Measurements from ENCODE around the gene ULK4. TPM values are rescaled to one million over a fixed set of nuclear protein-coding genes. Genes with fewer than 3 reads are reported as not detected.
"Not testable (repeated sequence)": the region's sequence is repeated elsewhere in the genome, so short reads cannot be mapped to it uniquely, and the experiment has no call there.

Gene ULK4
- total RNA-seq, 2 experiments from 2014 or later = 13.1 to 14.2 TPM

- H3K9me3 Mint-ChIP-seq (ENCODE audit: low read depth) = no peaks in the 10 kb centered on the region
- DNase-seq (no peak), ATAC-seq (no peak)
- H3K4me1 Mint-ChIP-seq = no peaks in the 10 kb centered on the region
- H3K4me3 Mint-ChIP-seq = no peak overlapping the region
- H3K27me3 Mint-ChIP-seq = no peaks in the 10 kb centered on the region
- ChIA-PET CTCF (interaction anchor here (0.8 kb wide), 1 partner anchor 312 kb away, joined by 3 read pairs; no protein-coding TSS in a partner anchor), POLR2A (no interaction called here)
- intact Hi-C loops (cut with DNase I, micrococcal nuclease) = no loop called here
- H3K36me3 Mint-ChIP-seq (ENCODE audit: low read depth) = peaks cover 11% of the 10 kb centered on the region
- H3K27ac Mint-ChIP-seq = no peak overlapping the region
Observed at GRCh38 chr3:41679374-41679773, 282.5 kb downstream of the ULK4 start.

GRCh38 chr3:41675102-41675501 is 286.8 kb downstream of the ULK4 start:
- H3K4me1 Mint-ChIP-seq; POLR2A ChIA-PET; H3K4me3 Mint-ChIP-seq; intact Hi-C loops (cut with DNase I, micrococcal nuclease); CTCF ChIA-PET; DNase-seq; ATAC-seq; H3K27ac Mint-ChIP-seq; H3K27me3 Mint-ChIP-seq: not testable (repeated sequence)
- H3K36me3 Mint-ChIP-seq (ENCODE audit: low read depth) = peaks cover 17% of the 10 kb centered on the region
- peaks cover 10% of the 10 kb centered on the region for H3K9me3 Mint-ChIP-seq (ENCODE audit: low read depth)

- POLR2A ChIA-PET = no interaction called here
- Mint-ChIP-seq H3K9me3 (ENCODE audit: low read depth) (peaks cover 10% of the 10 kb centered on the region), H3K4me1 (no peaks in the 10 kb centered on the region), H3K4me3 (no peak overlapping the region), H3K36me3 (ENCODE audit: low read depth) (peaks cover 17% of the 10 kb centered on the region), H3K27me3 (no peaks in the 10 kb centered on the region), H3K27ac (no peak overlapping the region)
- intact Hi-C loops (cut with DNase I, micrococcal nuclease) = no loop called here
- CTCF ChIA-PET = no interaction called here
- no peak for DNase-seq
- ATAC-seq = no peak
Observed at GRCh38 chr3:41674449-41674848, 287.5 kb downstream of the ULK4 start.

- Mint-ChIP-seq H3K4me1 (no peaks in the 10 kb centered on the region), H3K36me3 (ENCODE audit: low read depth) (peaks cover 17% of the 10 kb centered on the region), H3K9me3 (ENCODE audit: low read depth) (peaks cover 10% of the 10 kb centered on the region), H3K27me3 (no peaks in the 10 kb centered on the region), H3K4me3 (no peak overlapping the region), H3K27ac (no peak overlapping the region)
- CTCF ChIA-PET = interaction anchor here (1.0 kb wide), 1 partner anchor 43 kb away, joined by 3 read pairs; no protein-coding TSS in a partner anchor
- ATAC-seq (no peak), DNase-seq (no peak)
- intact Hi-C loops (cut with DNase I, micrococcal nuclease) = no loop called here
- POLR2A ChIA-PET = no interaction called here
Observed at GRCh38 chr3:41673650-41674049, 288.3 kb downstream of the ULK4 start.

GRCh38 chr3:41668379-41668778 is 293.5 kb downstream of the ULK4 start:
- ChIA-PET POLR2A (no interaction called here), CTCF (no interaction called here)
- H3K36me3 Mint-ChIP-seq (ENCODE audit: low read depth) = peaks cover 39% of the 10 kb centered on the region
- H3K4me3 Mint-ChIP-seq = no peak overlapping the region
- no peaks in the 10 kb centered on the region for H3K27me3 Mint-ChIP-seq
- no peaks in the 10 kb centered on the region for H3K4me1 Mint-ChIP-seq
- peaks cover 29% of the 10 kb centered on the region for H3K9me3 Mint-ChIP-seq (ENCODE audit: low read depth)
- no peak overlapping the region for H3K27ac Mint-ChIP-seq
- ATAC-seq (no peak), DNase-seq (no peak)
- intact Hi-C loops (cut with DNase I, micrococcal nuclease) = no loop called here

- ChIA-PET CTCF (no interaction called here), POLR2A (no interaction called here)
- Mint-ChIP-seq H3K4me1 (no peaks in the 10 kb centered on the region), H3K27me3 (no peaks in the 10 kb centered on the region), H3K4me3 (no peak overlapping the region), H3K27ac (no peak overlapping the region), H3K9me3 (ENCODE audit: low read depth) (peaks cover 19% of the 10 kb centered on the region), H3K36me3 (ENCODE audit: low read depth) (peaks cover 46% of the 10 kb centered on the region)
- ATAC-seq (no peak), DNase-seq (no peak)
- intact Hi-C loops (cut with DNase I, micrococcal nuclease) = no loop called here
Observed at GRCh38 chr3:41662288-41662687, 299.6 kb downstream of the ULK4 start.

- Mint-ChIP-seq H3K36me3 (ENCODE audit: low read depth) (peaks cover 44% of the 10 kb centered on the region), H3K27me3 (no peaks in the 10 kb centered on the region), H3K4me3 (no peak overlapping the region), H3K27ac (no peak overlapping the region), H3K9me3 (ENCODE audit: low read depth) (peaks cover 19% of the 10 kb centered on the region), H3K4me1 (no peaks in the 10 kb centered on the region)
- no peak for ATAC-seq
- intact Hi-C loops (cut with DNase I, micrococcal nuclease) = no loop called here
- POLR2A ChIA-PET = no interaction called here
- DNase-seq = no peak
- CTCF ChIA-PET = no interaction called here
Observed at GRCh38 chr3:41661796-41662195, 300.1 kb downstream of the ULK4 start.

GRCh38 chr3:41660510-41660909 is 301.4 kb downstream of the ULK4 start:
- ATAC-seq (no peak), DNase-seq (no peak)
- intact Hi-C loops (cut with DNase I, micrococcal nuclease) = no loop called here
- ChIA-PET POLR2A (no interaction called here), CTCF (no interaction called here)
- no peaks in the 10 kb centered on the region for H3K4me1 Mint-ChIP-seq
- H3K9me3 Mint-ChIP-seq (ENCODE audit: low read depth) = peaks cover 8% of the 10 kb centered on the region
- H3K27me3 Mint-ChIP-seq = no peaks in the 10 kb centered on the region
- H3K36me3 Mint-ChIP-seq (ENCODE audit: low read depth) = peaks cover 34% of the 10 kb centered on the region
- H3K4me3 Mint-ChIP-seq = no peak overlapping the region
- H3K27ac Mint-ChIP-seq = no peak overlapping the region

- intact Hi-C loops (cut with DNase I, micrococcal nuclease) = no loop called here
- Mint-ChIP-seq H3K9me3 (ENCODE audit: low read depth) (peaks cover 2% of the 10 kb centered on the region), H3K36me3 (ENCODE audit: low read depth) (peaks cover 5% of the 10 kb centered on the region), H3K4me3 (no peak overlapping the region), H3K27ac (no peak overlapping the region), H3K4me1 (no peaks in the 10 kb centered on the region), H3K27me3 (no peaks in the 10 kb centered on the region)
- ATAC-seq (no peak), DNase-seq (no peak)
- ChIA-PET POLR2A (no interaction called here), CTCF (no interaction called here)
Observed at GRCh38 chr3:41653571-41654239, 308.2 kb downstream of the ULK4 start.

GRCh38 chr3:41652931-41653330 is 309.0 kb downstream of the ULK4 start:
- Mint-ChIP-seq H3K9me3 (ENCODE audit: low read depth) (peaks cover 5% of the 10 kb centered on the region), H3K36me3 (ENCODE audit: low read depth) (peaks cover 10% of the 10 kb centered on the region), H3K4me1 (no peaks in the 10 kb centered on the region), H3K4me3 (no peak overlapping the region), H3K27ac (no peak overlapping the region), H3K27me3 (no peaks in the 10 kb centered on the region)
- CTCF ChIA-PET = no interaction called here
- no peak for DNase-seq
- ATAC-seq = no peak
- intact Hi-C loops (cut with DNase I, micrococcal nuclease) = no loop called here
- POLR2A ChIA-PET = no interaction called here

- CTCF ChIA-PET = no interaction called here
Observed at GRCh38 chr3:41652506-41652905, 309.4 kb downstream of the ULK4 start.

GRCh38 chr3:41651718-41652117 is 310.2 kb downstream of the ULK4 start:
- CTCF ChIA-PET = no interaction called here

More at GRCh38 chr3:41652506-41652905, 309.4 kb downstream of the ULK4 start:
- peaks cover 9% of the 10 kb centered on the region for H3K36me3 Mint-ChIP-seq (ENCODE audit: low read depth)
- no peak overlapping the region for H3K4me3 Mint-ChIP-seq
- H3K9me3 Mint-ChIP-seq (ENCODE audit: low read depth) = peaks cover 5% of the 10 kb centered on the region
- H3K4me1 Mint-ChIP-seq = no peaks in the 10 kb centered on the region
- POLR2A ChIA-PET = no interaction called here
- no peaks in the 10 kb centered on the region for H3K27me3 Mint-ChIP-seq
- no peak overlapping the region for H3K27ac Mint-ChIP-seq
- ATAC-seq = no peak
- DNase-seq = no peak
- intact Hi-C loops (cut with DNase I, micrococcal nuclease) = no loop called here

GRCh38 chr3:41650406-41650805 is 311.5 kb downstream of the ULK4 start:
- POLR2A ChIA-PET = no interaction called here
- Mint-ChIP-seq H3K9me3 (ENCODE audit: low read depth) (peaks cover 9% of the 10 kb centered on the region), H3K27ac (no peak overlapping the region), H3K27me3 (no peaks in the 10 kb centered on the region), H3K36me3 (ENCODE audit: low read depth) (peaks cover 9% of the 10 kb centered on the region), H3K4me3 (no peak overlapping the region), H3K4me1 (no peaks in the 10 kb centered on the region)
- ATAC-seq (no peak), DNase-seq (no peak)
- intact Hi-C loops (cut with DNase I, micrococcal nuclease) = no loop called here
- CTCF ChIA-PET = no interaction called here

More at GRCh38 chr3:41651718-41652117, 310.2 kb downstream of the ULK4 start:
- intact Hi-C loops (cut with DNase I, micrococcal nuclease) = no loop called here
- Mint-ChIP-seq H3K4me1 (no peaks in the 10 kb centered on the region), H3K27ac (no peak overlapping the region), H3K27me3 (no peaks in the 10 kb centered on the region), H3K9me3 (ENCODE audit: low read depth) (peaks cover 5% of the 10 kb centered on the region), H3K36me3 (ENCODE audit: low read depth) (peaks cover 9% of the 10 kb centered on the region), H3K4me3 (no peak overlapping the region)
- DNase-seq = no peak
- POLR2A ChIA-PET = no interaction called here
- ATAC-seq = no peak

Data from activated CD4-positive, alpha-beta T cell treated with anti-CD3 and anti-CD28 coated beads for 36 hours (primary cell).